Measurements from ENCODE around the gene RBM41.

GRCh38 chrX:107014936-107015335 is 103.7 kb downstream of the RBM41 start:
- TF ChIP-seq POLR2AphosphoS5 (IDR thresholded peaks at IDR 0.05): no peak
- no peak for TF ChIP-seq CTCF (IDR thresholded peaks at IDR 0.05; ENCODE audit: poor library complexity, severe bottlenecking)
- no peak for TF ChIP-seq EZH2 (IDR thresholded peaks at IDR 0.05; ENCODE audit: borderline replicate concordance, insufficient read depth, low read length, poor library complexity, severe bottlenecking)
